ENCODE data around the gene INPP4A.

The INPP4A gene

DNA sequence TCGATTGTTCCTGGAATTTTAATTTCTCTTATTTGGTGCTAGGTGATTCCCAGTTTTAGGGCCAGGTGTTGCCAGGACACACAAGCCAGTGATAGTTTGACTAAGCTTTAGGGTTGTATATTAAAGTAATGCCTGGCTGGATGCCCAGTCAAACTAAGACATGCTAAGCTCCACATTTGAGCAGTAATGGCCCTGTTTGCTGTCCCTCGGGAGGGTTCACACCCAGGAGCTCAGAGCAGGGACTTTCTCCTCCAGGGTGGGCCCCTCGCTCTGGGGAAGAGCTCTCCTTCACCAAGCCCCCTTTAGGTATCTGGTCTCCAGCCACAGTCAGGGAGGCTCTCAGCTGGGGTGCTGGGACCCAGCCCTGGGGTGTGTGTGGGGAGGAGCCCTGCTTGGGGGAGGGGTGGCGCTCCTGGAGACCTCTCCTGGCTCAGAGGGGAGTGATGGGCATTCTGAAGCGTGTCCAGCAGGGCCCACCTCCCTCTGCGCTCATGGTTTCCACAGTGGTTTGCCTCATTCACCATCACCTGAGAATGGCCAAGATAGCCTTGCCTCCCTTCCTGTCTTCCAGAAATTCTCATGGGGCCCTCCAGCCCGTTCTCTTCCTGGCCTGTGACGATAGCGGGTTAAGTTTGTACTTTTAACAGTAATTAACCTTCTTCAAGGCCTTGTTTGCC lies 31.7 kb downstream of the INPP4A start:
- no peak for DNase-seq (ENCODE audit: low spot score)

DNA sequence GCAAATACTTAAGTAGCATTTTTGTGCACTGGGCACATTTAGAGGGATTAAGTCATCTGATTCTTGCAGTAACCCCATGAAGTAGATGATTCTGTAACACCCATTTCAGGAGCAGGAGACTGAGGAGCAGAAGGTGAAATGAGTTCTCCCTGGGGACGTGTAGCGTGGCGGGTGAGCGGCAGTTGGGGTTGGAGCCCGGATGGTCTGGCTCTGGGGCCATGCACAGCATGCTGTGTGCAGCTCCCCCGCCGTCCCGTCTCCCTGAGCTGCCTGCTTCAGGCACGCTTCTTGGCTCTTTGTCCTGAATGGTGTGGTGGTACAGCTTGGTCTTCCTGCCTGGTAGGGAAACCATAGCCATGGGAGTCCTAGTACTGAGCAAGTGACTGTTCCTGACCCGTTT lies 32.4 kb downstream of the INPP4A start:
- no peak for DNase-seq (ENCODE audit: low spot score)

GRCh38 chr2:98477506-98477905 lies 32.8 kb downstream of the INPP4A start:
- DNase-seq (ENCODE audit: low spot score): no peak

DNA sequence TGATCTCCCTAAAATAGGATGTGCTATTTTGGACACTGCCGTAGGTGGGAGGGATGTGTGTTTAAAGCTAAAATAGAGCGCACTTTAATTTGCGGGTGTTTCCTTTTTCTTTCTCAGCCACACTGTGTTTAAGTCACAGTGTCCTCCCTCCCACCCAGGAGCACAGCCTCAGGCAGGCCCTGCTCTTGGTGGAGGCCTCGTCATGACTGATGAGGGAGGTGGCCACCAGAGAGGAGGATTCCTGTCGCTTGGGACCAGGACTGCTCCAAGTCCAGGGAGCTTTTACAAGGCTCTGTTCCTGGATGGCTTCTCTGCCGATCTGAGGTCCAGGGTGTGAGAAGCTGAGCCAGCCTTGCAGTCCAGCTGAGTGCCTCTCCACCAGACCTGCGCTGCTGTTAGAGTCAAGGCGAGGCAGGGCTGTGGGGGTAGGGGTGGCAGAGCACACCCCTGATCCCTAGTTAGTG lies 33.5 kb downstream of the INPP4A start:
- no peak for DNase-seq (ENCODE audit: low spot score)

- DNase-seq (ENCODE audit: low spot score): no peak
Measured at GRCh38 chr2:98478907-98479306, 34.2 kb downstream of the INPP4A start.

GRCh38 chr2:98479371-98479770 lies 34.7 kb downstream of the INPP4A start:
- DNase-seq (ENCODE audit: low spot score): no peak

- DNase-seq (ENCODE audit: low spot score): no peak
Measured at GRCh38 chr2:98479959-98480524, 35.4 kb downstream of the INPP4A start.

DNA sequence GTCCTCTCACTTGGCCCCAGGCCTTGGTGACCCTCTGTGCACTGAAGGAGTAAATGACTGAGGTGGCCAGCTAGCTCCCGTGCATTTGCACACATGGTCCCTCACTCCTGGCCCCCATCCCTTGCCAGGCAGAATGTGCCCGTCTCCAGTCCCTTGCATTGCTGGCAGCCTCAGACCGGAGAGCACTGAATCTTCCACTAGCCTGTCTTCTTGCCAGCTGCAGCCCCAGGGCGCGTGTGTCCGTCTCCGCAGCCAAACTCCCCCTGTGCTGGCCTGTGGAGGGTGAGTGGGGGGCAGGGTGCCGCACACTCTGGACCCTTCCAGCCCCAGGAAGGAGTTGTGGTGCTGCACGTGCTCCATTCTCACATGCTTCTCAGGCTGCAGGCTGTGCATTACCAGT lies 35.9 kb downstream of the INPP4A start:
- no peak for DNase-seq (ENCODE audit: low spot score)

- DNase-seq (ENCODE audit: low spot score): no peak
Measured at GRCh38 chr2:98482362-98482761, 37.7 kb downstream of the INPP4A start.

GRCh38 chr2:98483257-98483861 lies 38.7 kb downstream of the INPP4A start:
- DNase-seq (ENCODE audit: low spot score): no peak

DNA sequence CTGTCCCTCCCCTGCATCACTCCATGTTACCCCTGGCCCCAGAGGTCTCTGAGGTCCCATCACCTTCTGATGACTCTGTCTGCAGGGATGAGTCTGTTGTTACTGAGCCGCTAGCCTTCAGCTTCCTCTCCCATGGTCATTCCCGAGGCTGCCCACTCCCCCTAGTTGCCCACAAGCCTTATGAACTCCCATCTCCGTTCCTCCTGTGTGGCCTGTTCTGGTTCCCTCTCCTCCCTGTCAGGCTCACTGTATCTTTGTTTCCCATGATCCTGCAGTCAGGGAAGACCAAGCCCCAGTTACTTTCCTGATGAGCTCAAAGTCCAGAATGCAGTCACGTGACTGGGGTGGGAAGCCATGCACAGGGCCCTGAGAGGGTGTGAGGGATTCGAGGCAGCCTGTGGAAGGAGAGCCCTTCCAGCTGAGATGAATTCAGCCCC lies 39.5 kb downstream of the INPP4A start:
- no peak for DNase-seq (ENCODE audit: low spot score)

DNA sequence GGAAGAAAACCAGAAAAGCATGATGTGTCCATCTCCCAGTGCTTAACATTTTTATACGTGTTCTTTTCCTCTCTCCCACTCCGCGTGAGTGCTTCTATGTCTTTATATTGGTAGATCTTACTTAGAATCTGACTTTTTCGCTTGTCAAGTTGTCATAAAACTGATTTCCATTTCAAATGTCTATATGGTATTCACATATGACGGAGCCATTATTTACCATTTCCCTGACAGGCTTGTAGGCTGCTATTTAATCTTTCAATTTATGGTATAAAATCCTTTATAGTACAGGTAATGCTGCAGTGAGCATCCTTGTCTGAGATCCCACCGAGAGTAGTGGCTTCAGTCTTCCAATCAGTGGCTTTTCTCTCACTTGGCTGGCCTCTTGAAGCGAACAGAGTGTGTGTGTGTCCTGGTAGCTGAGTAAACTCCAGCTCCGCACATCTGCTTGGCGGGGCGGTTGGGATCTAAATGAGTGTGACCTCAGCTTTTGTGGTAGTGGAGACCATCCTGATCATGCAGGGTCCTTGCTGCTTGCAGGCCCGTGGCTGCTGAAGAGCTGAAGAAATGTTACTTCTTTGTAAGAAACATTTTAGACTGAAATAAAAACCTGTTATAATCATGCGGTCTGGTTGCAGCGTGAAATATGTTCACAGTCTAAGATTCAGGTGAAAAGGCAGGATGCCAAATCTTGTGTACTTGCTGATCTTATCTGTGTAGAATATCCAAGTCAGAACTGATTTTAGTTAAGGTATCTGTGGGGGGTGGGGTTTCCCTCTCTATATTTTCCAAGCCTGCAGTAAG lies 40.2 kb downstream of the INPP4A start:
- DNase-seq (ENCODE audit: low spot score): no peak

DNA sequence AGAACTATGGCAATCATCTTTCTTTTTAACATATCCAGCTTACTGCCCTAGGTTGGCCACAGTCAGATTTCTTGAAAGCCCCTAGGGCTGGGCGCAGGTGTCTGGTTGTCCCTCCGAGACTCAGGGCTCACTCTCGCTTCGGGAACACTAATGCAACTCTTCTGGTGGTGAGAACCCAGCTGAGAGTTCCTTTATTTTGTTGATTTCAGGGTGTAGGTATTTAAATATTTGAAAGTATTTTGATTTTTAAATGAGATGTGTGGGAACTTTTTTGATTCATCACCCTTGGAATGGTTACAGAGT lies 40.7 kb downstream of the INPP4A start:
- no peak for DNase-seq (ENCODE audit: low spot score)

- DNase-seq (ENCODE audit: low spot score): no peak
Measured at GRCh38 chr2:98486374-98486981, 41.8 kb downstream of the INPP4A start.

DNA sequence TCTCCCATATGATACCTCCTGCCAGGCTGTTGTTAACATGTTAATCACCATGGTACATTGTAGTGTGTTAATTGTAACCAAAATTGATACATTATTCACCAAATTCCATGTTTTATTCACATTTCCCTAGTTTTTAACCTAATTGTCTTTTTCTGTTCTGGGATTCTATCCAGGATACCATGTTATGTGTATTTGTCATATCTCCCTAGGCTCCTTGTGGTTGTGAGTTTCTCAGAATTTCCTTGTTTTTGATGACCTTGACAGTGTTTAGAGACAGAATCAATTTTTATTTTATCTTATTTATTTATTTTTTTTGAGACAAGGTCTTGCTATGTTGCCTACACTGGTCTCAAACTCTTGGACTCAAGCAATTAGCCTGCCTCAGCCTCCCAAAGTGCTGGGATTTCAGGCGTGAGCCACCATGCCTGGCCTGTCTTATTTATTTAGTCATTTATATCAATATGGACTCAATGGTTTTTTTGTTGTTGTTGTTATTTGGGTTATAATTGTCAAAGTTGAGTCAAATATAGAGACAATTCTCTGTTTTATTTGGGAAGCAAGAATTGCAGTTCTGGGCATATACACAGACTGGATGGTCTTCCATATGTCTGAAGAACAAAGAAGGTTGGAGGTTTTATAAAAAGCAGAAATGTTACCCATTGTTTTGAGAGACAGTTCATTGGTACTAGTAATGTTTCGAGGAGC lies 42.6 kb downstream of the INPP4A start:
- no peak for DNase-seq (ENCODE audit: low spot score)

- no peak for DNase-seq (ENCODE audit: low spot score)
Measured at GRCh38 chr2:98487806-98488189, 43.1 kb downstream of the INPP4A start.

DNA sequence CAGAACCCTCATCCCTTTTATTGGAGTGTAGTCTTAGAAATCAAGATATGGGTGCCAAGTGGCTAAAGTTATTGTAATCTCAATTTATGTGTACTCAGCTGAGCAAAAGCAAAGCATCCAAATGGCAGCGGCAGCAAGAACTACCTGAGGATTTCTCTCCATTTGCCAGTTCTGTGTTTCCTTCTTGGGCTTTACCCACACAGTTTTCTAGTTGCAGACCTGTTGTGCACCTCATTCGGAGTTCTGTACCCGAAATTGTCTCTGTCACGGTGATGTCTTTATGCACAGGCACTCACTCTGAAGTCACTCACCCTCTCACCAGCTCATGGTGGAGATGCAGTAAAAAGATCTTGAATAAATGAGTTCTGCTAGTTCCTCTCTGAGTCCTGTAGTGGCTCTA lies 43.6 kb downstream of the INPP4A start:
- DNase-seq (ENCODE audit: low spot score): no peak

DNA sequence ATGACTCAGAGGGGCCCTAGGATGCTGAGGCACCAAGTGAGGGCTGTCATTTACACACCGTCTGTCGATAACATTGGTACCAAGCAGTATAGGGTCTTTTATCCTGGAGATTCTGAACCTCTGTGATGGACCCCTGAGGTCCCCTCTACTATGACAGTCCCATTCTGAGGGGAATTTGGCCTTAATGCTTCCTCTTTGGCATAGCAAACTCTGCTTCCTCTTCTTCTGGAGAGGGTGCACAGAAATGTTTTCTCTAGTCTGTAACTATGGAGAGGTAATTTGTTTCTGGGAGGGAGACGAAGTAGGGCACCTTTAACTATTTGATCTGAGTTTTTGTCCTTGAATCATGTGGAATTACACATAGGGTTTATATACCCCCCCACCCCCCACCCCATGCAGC lies 44.8 kb downstream of the INPP4A start:
- no peak for DNase-seq (ENCODE audit: low spot score)

GRCh38 chr2:98489971-98490962 lies 45.6 kb downstream of the INPP4A start:
- no peak for DNase-seq (ENCODE audit: low spot score)

DNA sequence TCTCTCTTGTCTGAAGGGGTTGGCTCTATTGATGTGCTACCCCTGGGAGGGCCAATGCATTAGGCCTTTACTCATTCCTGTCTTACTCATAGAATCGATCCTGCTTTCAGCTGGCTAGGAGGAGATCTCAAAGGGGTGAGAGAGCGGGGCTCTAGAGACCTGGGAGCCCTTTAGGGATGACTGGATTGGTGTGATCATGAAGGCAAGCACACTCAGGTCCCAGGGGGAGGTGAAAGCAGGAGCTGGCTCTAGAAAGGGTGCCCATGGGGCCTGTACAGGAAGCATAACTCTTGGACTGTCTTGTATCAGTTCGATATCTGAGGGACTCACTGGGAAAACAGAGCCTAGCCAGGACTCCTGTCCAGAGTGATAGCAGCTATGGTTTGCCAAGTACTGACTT lies 47.8 kb downstream of the INPP4A start:
- DNase-seq (ENCODE audit: low spot score): no peak

DNA sequence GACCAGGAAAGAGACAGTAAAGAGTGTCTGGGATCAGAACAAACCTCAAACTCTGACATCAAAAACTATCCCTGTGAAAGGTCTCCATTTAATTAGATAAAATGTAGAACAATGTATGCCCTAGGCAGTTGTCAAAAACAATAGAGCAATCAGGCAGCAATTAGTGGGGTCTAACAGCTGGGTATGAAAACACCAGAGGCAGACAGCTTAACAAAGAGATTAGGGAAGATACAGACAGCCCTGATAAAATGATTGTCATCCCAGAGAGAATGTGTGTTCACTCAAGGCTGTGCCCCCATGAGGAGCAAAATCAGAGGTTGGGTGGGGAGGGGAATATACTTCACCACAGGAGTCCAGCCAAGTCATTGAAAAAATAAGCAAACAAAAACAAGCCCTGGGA lies 50.0 kb downstream of the INPP4A start:
- no peak for DNase-seq (ENCODE audit: low spot score)
